ENCODE data around the gene NSUN7. TPM values are rescaled to one million over a fixed set of nuclear protein-coding genes. Genes with fewer than 3 reads are reported as not detected.
A peak's percentile ranks its signal among the peaks of the same experiment; 100 is the strongest.

NSUN7 gene
- total and polyA plus RNA-seq, 2 donors (not counting 1 experiment from before 2014, with no cell fraction given) = 0.33 TPM; not detected in 1

DNA sequence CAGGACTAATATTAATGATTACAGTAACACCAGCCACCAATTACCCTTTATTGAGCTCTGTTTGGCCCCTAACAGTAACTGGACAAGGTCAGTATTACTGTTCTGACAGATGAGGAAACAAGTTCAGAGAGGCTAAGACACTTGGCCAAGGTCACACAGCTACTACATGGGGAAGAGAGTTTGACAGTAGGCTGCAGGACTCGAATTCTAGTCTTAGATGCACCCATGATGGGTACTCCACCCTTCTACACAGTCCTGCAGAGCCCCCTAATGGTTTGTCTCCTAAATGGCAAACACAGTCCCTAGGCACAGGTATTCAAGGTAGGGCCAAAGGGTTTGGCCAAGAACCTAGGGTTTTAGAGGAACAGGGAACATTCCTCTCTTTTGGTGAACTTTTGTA, 93.9 kb downstream of the NSUN7 start:
- H3K4me2 ChIP-seq (ENCODE audit: extremely low read depth, insufficient read depth, low read length) = no peak overlapping the region
- H3K9ac ChIP-seq (ENCODE audit: insufficient read depth, low read length) = no peak overlapping the region
- no peaks in the 10 kb centered on the region for H3K4me1 ChIP-seq (ENCODE audit: control insufficient read depth, extremely low read depth, insufficient read depth, low read length)
- TF ChIP-seq EZH2 (IDR thresholded peaks at IDR 0.05; ENCODE audit: low read length, missing control alignments) = no peak
- TF ChIP-seq, protein P1, sequence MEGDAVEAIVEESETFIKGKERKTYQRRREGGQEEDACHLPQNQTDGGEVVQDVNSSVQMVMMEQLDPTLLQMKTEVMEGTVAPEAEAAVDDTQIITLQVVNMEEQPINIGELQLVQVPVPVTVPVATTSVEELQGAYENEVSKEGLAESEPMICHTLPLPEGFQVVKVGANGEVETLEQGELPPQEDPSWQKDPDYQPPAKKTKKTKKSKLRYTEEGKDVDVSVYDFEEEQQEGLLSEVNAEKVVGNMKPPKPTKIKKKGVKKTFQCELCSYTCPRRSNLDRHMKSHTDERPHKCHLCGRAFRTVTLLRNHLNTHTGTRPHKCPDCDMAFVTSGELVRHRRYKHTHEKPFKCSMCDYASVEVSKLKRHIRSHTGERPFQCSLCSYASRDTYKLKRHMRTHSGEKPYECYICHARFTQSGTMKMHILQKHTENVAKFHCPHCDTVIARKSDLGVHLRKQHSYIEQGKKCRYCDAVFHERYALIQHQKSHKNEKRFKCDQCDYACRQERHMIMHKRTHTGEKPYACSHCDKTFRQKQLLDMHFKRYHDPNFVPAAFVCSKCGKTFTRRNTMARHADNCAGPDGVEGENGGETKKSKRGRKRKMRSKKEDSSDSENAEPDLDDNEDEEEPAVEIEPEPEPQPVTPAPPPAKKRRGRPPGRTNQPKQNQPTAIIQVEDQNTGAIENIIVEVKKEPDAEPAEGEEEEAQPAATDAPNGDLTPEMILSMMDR (conservative IDR thresholded peaks at IDR 0.05 in 1 of 2, IDR thresholded peaks at IDR 0.05 in 1 of 2; ENCODE audit: low read depth in 1 of 2, low read length in 2 of 2) = no peak
- no peaks in the 10 kb centered on the region for H3K79me2 ChIP-seq (ENCODE audit: control insufficient read depth, insufficient read depth, low read length)
- no peaks in the 10 kb centered on the region for H3K27me3 ChIP-seq (ENCODE audit: control insufficient read depth, insufficient read depth, low read length)
- H4K20me1 ChIP-seq (ENCODE audit: control insufficient read depth, extremely low read depth, insufficient read depth, low read length) = no peaks in the 10 kb centered on the region
- H3K27ac ChIP-seq (ENCODE audit: insufficient read depth, low read length) = no peak overlapping the region
- H3K36me3 ChIP-seq (ENCODE audit: control insufficient read depth, insufficient read depth, low read length) = no peaks in the 10 kb centered on the region
- H3K4me3 ChIP-seq (replicated peaks in 1 of 4; ENCODE audit: control extremely low read depth in 1 of 4, insufficient read depth in 1 of 4, low read depth in 3 of 4, low read length in 4 of 4) = no peak overlapping the region
- no peaks in the 10 kb centered on the region for H3K9me3 ChIP-seq (ENCODE audit: control insufficient read depth, insufficient read depth, low read depth, low read length)
- no peak for DNase-seq (ENCODE audit: low read depth in 2 of 2)
- no peak overlapping the region for H2AFZ ChIP-seq (ENCODE audit: low read length)

DNA sequence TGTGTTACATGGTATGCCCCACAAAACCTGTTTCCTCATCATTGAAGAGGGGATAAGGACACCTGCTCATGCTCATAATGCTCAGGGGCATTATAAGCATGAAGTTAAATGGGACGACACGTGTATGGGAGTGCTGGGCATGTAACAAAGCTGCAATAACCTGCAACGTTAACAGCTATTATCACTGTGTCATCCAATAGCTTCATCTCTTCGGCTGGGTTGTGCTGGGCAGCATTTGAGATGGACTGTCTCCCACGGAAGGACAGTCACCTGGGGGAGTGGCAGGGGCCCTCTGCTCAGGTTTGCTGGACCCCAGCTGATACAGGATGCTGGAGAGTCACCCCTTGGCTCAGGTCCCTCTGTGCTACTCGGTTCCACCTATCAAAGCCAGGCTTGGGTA, 94.5 kb downstream of the NSUN7 start:
- no peak overlapping the region for H3K4me3 ChIP-seq (replicated peaks in 1 of 4; ENCODE audit: control extremely low read depth in 1 of 4, insufficient read depth in 1 of 4, low read depth in 3 of 4, low read length in 4 of 4)
- no peaks in the 10 kb centered on the region for H3K4me1 ChIP-seq (ENCODE audit: control insufficient read depth, extremely low read depth, insufficient read depth, low read length)
- H3K9ac ChIP-seq (ENCODE audit: insufficient read depth, low read length) = no peak overlapping the region
- H3K9me3 ChIP-seq (ENCODE audit: control insufficient read depth, insufficient read depth, low read depth, low read length) = no peaks in the 10 kb centered on the region
- no peak overlapping the region for H2AFZ ChIP-seq (ENCODE audit: low read length)
- TF ChIP-seq, protein P1 (conservative IDR thresholded peaks at IDR 0.05 in 1 of 2, IDR thresholded peaks at IDR 0.05 in 1 of 2; ENCODE audit: low read depth in 1 of 2, low read length in 2 of 2) = no peak
- TF ChIP-seq EZH2 (IDR thresholded peaks at IDR 0.05; ENCODE audit: low read length, missing control alignments) = no peak
- H3K36me3 ChIP-seq (ENCODE audit: control insufficient read depth, insufficient read depth, low read length) = no peaks in the 10 kb centered on the region
- no peak for DNase-seq (ENCODE audit: low read depth in 2 of 2)
- no peaks in the 10 kb centered on the region for H3K79me2 ChIP-seq (ENCODE audit: control insufficient read depth, insufficient read depth, low read length)
- H3K27me3 ChIP-seq (ENCODE audit: control insufficient read depth, insufficient read depth, low read length) = no peaks in the 10 kb centered on the region
- H4K20me1 ChIP-seq (ENCODE audit: control insufficient read depth, extremely low read depth, insufficient read depth, low read length) = no peaks in the 10 kb centered on the region
- H3K27ac ChIP-seq (ENCODE audit: insufficient read depth, low read length) = no peak overlapping the region
- no peak overlapping the region for H3K4me2 ChIP-seq (ENCODE audit: extremely low read depth, insufficient read depth, low read length)

DNA sequence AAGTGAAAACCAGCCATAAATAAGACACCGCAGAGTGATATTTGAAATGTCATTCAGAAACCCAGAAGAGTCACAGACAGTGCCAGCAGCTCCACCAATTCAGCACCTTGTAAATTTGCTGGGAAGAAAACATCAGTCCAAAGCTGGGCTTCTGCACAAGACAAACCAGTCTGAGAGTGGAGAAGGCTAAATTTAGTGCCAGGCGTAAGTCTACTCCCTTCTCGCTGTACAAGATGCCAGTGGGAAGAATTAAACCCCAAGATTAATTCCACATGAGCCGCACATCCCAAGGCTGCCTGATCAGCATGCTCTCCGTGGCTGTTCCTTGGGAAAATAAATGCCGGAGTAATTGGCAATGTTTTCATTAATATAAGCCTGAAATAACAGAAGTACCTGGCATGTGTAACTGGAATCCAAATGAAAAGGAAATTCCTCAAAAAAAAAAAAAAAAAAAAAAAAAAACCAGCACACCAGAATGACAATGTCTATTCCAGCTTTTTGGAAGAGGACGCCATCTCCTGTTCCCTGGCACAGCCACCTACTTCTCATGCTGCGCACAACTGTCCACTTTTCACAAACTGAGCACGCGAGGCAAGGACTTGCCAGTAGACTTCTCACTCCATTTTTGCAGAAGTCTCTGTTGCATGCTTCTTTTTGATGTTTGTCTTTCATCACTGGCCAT, 95.5 kb downstream of the NSUN7 start:
- no peaks in the 10 kb centered on the region for H4K20me1 ChIP-seq (ENCODE audit: control insufficient read depth, extremely low read depth, insufficient read depth, low read length)
- no peaks in the 10 kb centered on the region for H3K36me3 ChIP-seq (ENCODE audit: control insufficient read depth, insufficient read depth, low read length)
- no peaks in the 10 kb centered on the region for H3K9me3 ChIP-seq (ENCODE audit: control insufficient read depth, insufficient read depth, low read depth, low read length)
- no peaks in the 10 kb centered on the region for H3K27me3 ChIP-seq (ENCODE audit: control insufficient read depth, insufficient read depth, low read length)
- no peaks in the 10 kb centered on the region for H3K4me1 ChIP-seq (ENCODE audit: control insufficient read depth, extremely low read depth, insufficient read depth, low read length)
- H3K79me2 ChIP-seq (ENCODE audit: control insufficient read depth, insufficient read depth, low read length) = no peaks in the 10 kb centered on the region
- H3K4me3 ChIP-seq (replicated peaks in 1 of 4; ENCODE audit: control extremely low read depth in 1 of 4, insufficient read depth in 1 of 4, low read depth in 3 of 4, low read length in 4 of 4) = no peak overlapping the region
- H3K9ac ChIP-seq (ENCODE audit: insufficient read depth, low read length) = no peak overlapping the region
- no peak overlapping the region for H2AFZ ChIP-seq (ENCODE audit: low read length)
- no peak overlapping the region for H3K27ac ChIP-seq (ENCODE audit: insufficient read depth, low read length)
- no peak overlapping the region for H3K4me2 ChIP-seq (ENCODE audit: extremely low read depth, insufficient read depth, low read length)
- TF ChIP-seq, protein P1 (conservative IDR thresholded peaks at IDR 0.05 in 1 of 2, IDR thresholded peaks at IDR 0.05 in 1 of 2; ENCODE audit: low read depth in 1 of 2, low read length in 2 of 2) = no peak
- no peak for TF ChIP-seq EZH2 (IDR thresholded peaks at IDR 0.05; ENCODE audit: low read length, missing control alignments)
- peak in 1 of 2 donors; percentile 38 for DNase-seq (ENCODE audit: low read depth in 2 of 2)

All from fibroblast of lung (primary cell).